ENCODE data around the gene PCCA. TPM values are rescaled to one million over a fixed set of nuclear protein-coding genes. Genes with fewer than 3 reads are reported as not detected.

The PCCA gene, protein sequence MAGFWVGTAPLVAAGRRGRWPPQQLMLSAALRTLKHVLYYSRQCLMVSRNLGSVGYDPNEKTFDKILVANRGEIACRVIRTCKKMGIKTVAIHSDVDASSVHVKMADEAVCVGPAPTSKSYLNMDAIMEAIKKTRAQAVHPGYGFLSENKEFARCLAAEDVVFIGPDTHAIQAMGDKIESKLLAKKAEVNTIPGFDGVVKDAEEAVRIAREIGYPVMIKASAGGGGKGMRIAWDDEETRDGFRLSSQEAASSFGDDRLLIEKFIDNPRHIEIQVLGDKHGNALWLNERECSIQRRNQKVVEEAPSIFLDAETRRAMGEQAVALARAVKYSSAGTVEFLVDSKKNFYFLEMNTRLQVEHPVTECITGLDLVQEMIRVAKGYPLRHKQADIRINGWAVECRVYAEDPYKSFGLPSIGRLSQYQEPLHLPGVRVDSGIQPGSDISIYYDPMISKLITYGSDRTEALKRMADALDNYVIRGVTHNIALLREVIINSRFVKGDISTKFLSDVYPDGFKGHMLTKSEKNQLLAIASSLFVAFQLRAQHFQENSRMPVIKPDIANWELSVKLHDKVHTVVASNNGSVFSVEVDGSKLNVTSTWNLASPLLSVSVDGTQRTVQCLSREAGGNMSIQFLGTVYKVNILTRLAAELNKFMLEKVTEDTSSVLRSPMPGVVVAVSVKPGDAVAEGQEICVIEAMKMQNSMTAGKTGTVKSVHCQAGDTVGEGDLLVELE
- 31.6 and 53.8 TPM in 2 replicates for total RNA-seq

DNA sequence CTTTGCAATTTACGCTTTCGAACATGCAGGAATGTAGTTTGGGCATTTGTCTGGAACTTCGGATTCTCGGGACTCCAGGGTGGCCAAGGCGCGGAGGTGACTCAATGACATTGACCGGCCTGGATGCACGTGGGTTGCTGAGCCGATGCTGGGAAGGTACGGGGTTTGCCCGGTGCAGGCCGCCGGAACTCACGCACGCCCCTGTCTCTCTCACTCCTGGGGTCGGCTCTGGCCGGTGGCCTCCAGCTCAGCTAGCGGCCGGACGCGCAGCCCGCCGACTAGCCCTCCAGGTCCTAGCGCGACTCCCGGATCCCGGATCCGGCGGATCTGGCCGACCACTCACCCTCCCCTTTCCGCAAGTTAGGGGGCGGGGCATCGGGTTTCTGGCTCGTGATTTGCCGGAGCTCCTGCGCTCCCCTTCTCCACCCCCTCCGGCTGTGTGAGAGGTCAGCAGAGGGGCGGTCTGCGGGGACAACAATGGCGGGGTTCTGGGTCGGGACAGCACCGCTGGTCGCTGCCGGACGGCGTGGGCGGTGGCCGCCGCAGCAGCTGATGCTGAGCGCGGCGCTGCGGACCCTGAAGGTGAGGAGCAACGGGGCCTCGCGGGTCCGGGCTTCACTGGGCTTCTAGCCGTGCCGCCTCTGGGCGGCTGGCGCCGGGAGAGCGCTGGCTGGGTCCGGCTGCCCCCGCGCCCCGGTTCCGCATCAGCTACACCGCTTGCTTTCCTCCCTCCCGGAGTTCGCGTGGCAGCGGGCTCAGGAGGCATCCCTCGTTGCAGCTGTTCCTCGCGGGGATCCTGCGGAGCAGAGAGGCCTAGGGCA lies at the start of gene PCCA:
Gene PCCA (plus strand): TSS at position 450 of the 821 bp plus-strand sequence. CDS start 28 bp downstream, at position 478.

Other genes with a start within 250 kb of the PCCA start
- not detected in 2 replicates for gene ZIC5, start 117.3 kb upstream of the PCCA start, total RNA-seq
- not detected in 2 replicates for gene ZIC2, start 107.3 kb upstream of the PCCA start, total RNA-seq

All from regular cardiac myocyte (primary cell).